HepG2 (cell line): ENCODE results near the gene DDX23. TPM values are rescaled to one million over a fixed set of nuclear protein-coding genes. Genes with fewer than 3 reads are reported as not detected.

Experiments
- AHR ChIP-seq: IDR thresholded peaks from 2 replicates; pipeline ENCODE4 v1.6.1; 2018; ENCODE audit warnings: missing genetic modification reagents, missing compliant biosample characterization
- ATAD3A ChIP-seq: sonication (generic); formaldehyde crosslinking; IDR thresholded peaks from 2 replicates; pipeline ENCODE4 v1.4.0; 2020; ENCODE audit warnings: missing genetic modification reagents
- CHCHD3 ChIP-seq: sonication (generic); formaldehyde crosslinking; IDR thresholded peaks from 2 replicates; pipeline ENCODE4 v1.8.0; 2022; ENCODE audit warnings: mild to moderate bottlenecking, missing genetic modification reagents, moderate library complexity
- ETV5 ChIP-seq: IDR thresholded peaks from 2 replicates; pipeline ENCODE4 v1.6.1; 2018; ENCODE audit warnings: missing biosample characterization, missing genetic modification reagents, inconsistent platforms, borderline replicate concordance
- FOXC1 ChIP-seq: sonication (generic); formaldehyde crosslinking; IDR thresholded peaks from 2 replicates; pipeline ENCODE4 v1.8.0; 2022; ENCODE audit warnings: mild to moderate bottlenecking, missing genetic modification reagents, borderline replicate concordance
- KDM3A ChIP-seq: IDR thresholded peaks from 2 replicates; pipeline ENCODE4 v1.6.1; 2018; ENCODE audit warnings: low read depth, missing compliant biosample characterization
- KMT2A ChIP-seq: sonication (generic); formaldehyde crosslinking; IDR thresholded peaks from 2 replicates; pipeline ENCODE4 v1.4.0; 2020; ENCODE audit warnings: missing genetic modification reagents
- MZF1 ChIP-seq: sonication (generic); formaldehyde crosslinking; IDR thresholded peaks from 2 replicates; pipeline ENCODE4 v1.8.1; 2023; ENCODE audit warnings: mild to moderate bottlenecking, missing genetic modification reagents, borderline replicate concordance
- NCOR1 ChIP-seq: fragments of 200-600 bp; sonication (generic); IDR thresholded peaks from 2 replicates; pipeline ENCODE4 v1.7.0; 2017; ENCODE audit warnings: antibody characterized with exemption, low read length, borderline replicate concordance
- RARG ChIP-seq: sonication (generic); formaldehyde crosslinking; IDR thresholded peaks from 2 replicates; pipeline ENCODE4 v1.4.0; 2020; ENCODE audit warnings: low read depth, mild to moderate bottlenecking, missing genetic modification reagents
- SP4 ChIP-seq: sonication (generic); formaldehyde crosslinking; IDR thresholded peaks from 2 replicates; pipeline ENCODE4 v1.8.1; 2023; ENCODE audit warnings: mild to moderate bottlenecking, missing genetic modification reagents
- ZBTB21 ChIP-seq: sonication (generic); formaldehyde crosslinking; IDR thresholded peaks from 2 replicates; pipeline ENCODE4 v1.4.0; 2020; ENCODE audit warnings: missing genetic modification reagents
- ZNF12 ChIP-seq: sonication (generic); formaldehyde crosslinking; IDR thresholded peaks from 2 replicates; pipeline ENCODE4 v1.5.0; 2020; ENCODE audit warnings: missing genetic modification reagents
- ZNF558 ChIP-seq: sonication (generic); formaldehyde crosslinking; IDR thresholded peaks from 2 replicates; pipeline ENCODE4 v1.9.0; 2022; ENCODE audit warnings: mild to moderate bottlenecking, missing genetic modification reagents, borderline replicate concordance
- ZNF562 ChIP-seq: sonication (generic); formaldehyde crosslinking; IDR thresholded peaks from 2 replicates; pipeline ENCODE4 v1.8.0; 2022; ENCODE audit warnings: missing genetic modification reagents, borderline replicate concordance
- ZNF780A ChIP-seq: sonication (generic); formaldehyde crosslinking; IDR thresholded peaks from 2 replicates; pipeline ENCODE4 v1.8.0; 2022; ENCODE audit warnings: mild to moderate bottlenecking, missing genetic modification reagents, moderate library complexity
- polyA plus RNA-seq, 8 experiments: library from polyadenylated mRNA; depleted of rRNA in 3 of 8; stranded (reverse) in 7 of 8; unstranded in 1 of 8; fragments of >200 nt; fragmentation: Illumina TruSeq in 4 of 8; extraction: Trizol in 4 of 8; gene quantifications; 2 replicates each; pipeline versions ENCODE4 v1.2.1 to v1.2.3, GENCODE V29; 2011 to 2016; ENCODE audit warnings: low read depth in 4 of 8, missing spikeins in 1 of 8, mixed read lengths in 1 of 8; ENCODE audit not compliant: insufficient read depth in 1 of 8
- total RNA-seq, 5 experiments: library from RNA; depleted of rRNA; stranded (reverse); fragments of >200 nt; fragmentation: Illumina TruSeq; extraction: Trizol; gene quantifications; 2 replicates each; pipeline ENCODE4 v1.2.3, GENCODE V29; 2016; ENCODE audit warnings: low read depth in 1 of 5
- TF ChIP-seq, protein P1 (sequence below): sonication (generic); formaldehyde crosslinking; conservative IDR thresholded peaks from 2 replicates; pipeline ENCODE4 v1.4.0; 2020; ENCODE audit warnings: missing genetic modification reagents
- TF ChIP-seq, protein P2 (sequence below): IDR thresholded peaks from 2 replicates; pipeline ENCODE4 v1.6.1; 2012; ENCODE audit warnings: low read depth, low read length, improper control_type of control experiment
- TF ChIP-seq, protein P3 (sequence below): sonication (generic); formaldehyde crosslinking; IDR thresholded peaks from 2 replicates; pipeline ENCODE4 v1.4.0; 2020; ENCODE audit warnings: missing genetic modification reagents
- TF ChIP-seq, protein P4 (sequence below): sonication (generic); formaldehyde crosslinking; IDR thresholded peaks from 2 replicates; pipeline ENCODE4 v1.4.0; 2020; ENCODE audit warnings: missing genetic modification reagents, borderline replicate concordance
- TF ChIP-seq, protein P5 (sequence below): sonication (generic); formaldehyde crosslinking; IDR thresholded peaks from 2 replicates; pipeline ENCODE4 v1.5.0; 2020; ENCODE audit warnings: mild to moderate bottlenecking, low read depth, missing genetic modification reagents, borderline replicate concordance

The DDX23 gene
- total and polyA plus RNA-seq, 2 of the 13 experiments (the other 11 are each of a cell fraction or from before 2014, with no cell fraction given) = 35.7 to 90.0 TPM

DNA sequence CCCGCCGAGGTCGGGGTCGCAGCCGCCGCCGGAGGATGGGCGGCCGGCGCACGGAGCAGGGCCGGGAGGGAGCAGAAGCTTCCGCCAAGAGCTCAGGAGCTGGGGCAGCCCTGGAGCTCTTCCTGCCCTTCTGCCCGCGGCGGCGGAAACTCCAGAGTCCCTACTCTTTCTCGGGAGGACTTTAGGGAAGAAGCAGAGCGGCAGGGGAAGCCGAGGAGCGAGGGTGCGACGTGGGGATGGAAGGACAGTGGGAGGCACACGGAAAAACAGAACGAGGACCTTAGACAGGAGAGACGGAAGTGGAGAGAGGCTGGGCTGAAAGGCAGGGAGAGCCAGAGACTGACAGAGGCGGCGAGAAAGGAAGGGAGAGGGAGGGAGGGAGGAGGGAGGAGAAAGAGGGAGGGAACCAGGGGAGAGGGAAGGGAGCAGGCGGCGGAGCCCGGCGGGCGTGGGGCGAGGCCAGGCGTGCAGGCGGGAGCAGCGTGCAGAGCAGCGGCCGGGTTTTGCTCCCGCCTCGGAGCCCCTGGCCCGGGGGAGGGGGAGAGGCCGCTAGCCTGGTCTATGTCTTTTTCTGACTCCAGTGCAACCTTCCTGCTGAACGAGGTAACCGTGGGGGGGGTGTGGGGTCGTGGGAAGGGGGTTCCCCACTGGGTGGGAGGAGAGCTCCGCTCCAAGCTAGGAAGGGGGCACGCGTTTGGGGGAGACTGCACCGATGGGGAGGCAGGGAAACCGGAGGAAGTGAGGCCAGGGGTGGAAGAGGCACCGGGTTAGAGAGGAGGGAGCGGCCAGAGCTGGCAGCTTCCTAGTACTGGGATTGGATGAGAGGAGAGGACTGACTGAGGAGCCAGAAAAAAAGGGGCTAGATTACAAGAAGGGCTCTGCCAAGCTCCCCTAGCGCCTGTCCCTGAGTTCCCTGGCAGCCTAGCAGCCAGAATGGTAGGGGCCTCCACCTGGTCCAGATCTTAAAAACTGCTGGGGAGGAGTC, 36.5 kb downstream of the DDX23 start (continued):
- no peak for TF ChIP-seq KDM3A
- TF ChIP-seq, protein P1, sequence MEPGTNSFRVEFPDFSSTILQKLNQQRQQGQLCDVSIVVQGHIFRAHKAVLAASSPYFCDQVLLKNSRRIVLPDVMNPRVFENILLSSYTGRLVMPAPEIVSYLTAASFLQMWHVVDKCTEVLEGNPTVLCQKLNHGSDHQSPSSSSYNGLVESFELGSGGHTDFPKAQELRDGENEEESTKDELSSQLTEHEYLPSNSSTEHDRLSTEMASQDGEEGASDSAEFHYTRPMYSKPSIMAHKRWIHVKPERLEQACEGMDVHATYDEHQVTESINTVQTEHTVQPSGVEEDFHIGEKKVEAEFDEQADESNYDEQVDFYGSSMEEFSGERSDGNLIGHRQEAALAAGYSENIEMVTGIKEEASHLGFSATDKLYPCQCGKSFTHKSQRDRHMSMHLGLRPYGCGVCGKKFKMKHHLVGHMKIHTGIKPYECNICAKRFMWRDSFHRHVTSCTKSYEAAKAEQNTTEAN = no peak
- no peak for TF ChIP-seq NCOR1
- TF ChIP-seq, protein P2, sequence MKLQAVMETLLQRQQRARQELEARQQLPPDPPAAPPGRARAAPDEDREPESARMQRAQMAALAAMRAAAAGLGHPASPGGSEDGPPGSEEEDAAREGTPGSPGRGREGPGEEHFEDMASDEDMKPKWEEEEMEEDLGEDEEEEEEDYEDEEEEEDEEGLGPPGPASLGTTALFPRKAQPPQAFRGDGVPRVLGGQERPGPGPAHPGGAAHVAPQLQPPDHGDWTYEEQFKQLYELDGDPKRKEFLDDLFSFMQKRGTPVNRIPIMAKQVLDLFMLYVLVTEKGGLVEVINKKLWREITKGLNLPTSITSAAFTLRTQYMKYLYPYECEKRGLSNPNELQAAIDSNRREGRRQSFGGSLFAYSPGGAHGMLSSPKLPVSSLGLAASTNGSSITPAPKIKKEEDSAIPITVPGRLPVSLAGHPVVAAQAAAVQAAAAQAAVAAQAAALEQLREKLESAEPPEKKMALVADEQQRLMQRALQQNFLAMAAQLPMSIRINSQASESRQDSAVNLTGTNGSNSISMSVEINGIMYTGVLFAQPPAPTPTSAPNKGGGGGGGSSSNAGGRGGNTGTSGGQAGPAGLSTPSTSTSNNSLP = no peak
- TF ChIP-seq ZNF12 (CRISPR knock-in tag) = no peak
- TF ChIP-seq FOXC1 (CRISPR knock-in tag) = no peak
- no peak for TF ChIP-seq KMT2A
- TF ChIP-seq ZNF780A (CRISPR knock-in tag) = no peak
- TF ChIP-seq, protein P3, sequence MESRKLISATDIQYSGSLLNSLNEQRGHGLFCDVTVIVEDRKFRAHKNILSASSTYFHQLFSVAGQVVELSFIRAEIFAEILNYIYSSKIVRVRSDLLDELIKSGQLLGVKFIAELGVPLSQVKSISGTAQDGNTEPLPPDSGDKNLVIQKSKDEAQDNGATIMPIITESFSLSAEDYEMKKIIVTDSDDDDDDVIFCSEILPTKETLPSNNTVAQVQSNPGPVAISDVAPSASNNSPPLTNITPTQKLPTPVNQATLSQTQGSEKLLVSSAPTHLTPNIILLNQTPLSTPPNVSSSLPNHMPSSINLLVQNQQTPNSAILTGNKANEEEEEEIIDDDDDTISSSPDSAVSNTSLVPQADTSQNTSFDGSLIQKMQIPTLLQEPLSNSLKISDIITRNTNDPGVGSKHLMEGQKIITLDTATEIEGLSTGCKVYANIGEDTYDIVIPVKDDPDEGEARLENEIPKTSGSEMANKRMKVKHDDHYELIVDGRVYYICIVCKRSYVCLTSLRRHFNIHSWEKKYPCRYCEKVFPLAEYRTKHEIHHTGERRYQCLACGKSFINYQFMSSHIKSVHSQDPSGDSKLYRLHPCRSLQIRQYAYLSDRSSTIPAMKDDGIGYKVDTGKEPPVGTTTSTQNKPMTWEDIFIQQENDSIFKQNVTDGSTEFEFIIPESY (CRISPR knock-in tag) = no peak
- no peak for TF ChIP-seq ATAD3A
- TF ChIP-seq, protein P4, sequence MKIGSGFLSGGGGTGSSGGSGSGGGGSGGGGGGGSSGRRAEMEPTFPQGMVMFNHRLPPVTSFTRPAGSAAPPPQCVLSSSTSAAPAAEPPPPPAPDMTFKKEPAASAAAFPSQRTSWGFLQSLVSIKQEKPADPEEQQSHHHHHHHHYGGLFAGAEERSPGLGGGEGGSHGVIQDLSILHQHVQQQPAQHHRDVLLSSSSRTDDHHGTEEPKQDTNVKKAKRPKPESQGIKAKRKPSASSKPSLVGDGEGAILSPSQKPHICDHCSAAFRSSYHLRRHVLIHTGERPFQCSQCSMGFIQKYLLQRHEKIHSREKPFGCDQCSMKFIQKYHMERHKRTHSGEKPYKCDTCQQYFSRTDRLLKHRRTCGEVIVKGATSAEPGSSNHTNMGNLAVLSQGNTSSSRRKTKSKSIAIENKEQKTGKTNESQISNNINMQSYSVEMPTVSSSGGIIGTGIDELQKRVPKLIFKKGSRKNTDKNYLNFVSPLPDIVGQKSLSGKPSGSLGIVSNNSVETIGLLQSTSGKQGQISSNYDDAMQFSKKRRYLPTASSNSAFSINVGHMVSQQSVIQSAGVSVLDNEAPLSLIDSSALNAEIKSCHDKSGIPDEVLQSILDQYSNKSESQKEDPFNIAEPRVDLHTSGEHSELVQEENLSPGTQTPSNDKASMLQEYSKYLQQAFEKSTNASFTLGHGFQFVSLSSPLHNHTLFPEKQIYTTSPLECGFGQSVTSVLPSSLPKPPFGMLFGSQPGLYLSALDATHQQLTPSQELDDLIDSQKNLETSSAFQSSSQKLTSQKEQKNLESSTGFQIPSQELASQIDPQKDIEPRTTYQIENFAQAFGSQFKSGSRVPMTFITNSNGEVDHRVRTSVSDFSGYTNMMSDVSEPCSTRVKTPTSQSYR = no peak
- TF ChIP-seq ZNF562 (CRISPR knock-in tag) = no peak
- TF ChIP-seq MZF1 (CRISPR knock-in tag) = no peak
- TF ChIP-seq SP4 (CRISPR knock-in tag) = peak; percentile 3; the same call in 1 of the 2 replicates
- no peak for TF ChIP-seq RARG (CRISPR knock-in tag)
- TF ChIP-seq ZNF558 (CRISPR knock-in tag) = no peak
- no peak for TF ChIP-seq CHCHD3 (CRISPR knock-in tag)
- TF ChIP-seq ETV5 = no peak
- TF ChIP-seq AHR (CRISPR knock-in tag) = no peak
- no peak for TF ChIP-seq ZBTB21 (CRISPR knock-in tag)
- TF ChIP-seq, protein P5, sequence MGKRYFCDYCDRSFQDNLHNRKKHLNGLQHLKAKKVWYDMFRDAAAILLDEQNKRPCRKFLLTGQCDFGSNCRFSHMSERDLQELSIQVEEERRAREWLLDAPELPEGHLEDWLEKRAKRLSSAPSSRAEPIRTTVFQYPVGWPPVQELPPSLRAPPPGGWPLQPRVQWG (CRISPR knock-in tag) = no peak
